Tibial nerve (tissue), 4 donors: ENCODE measurements around the gene GABBR2. TPM values are rescaled to one million over a fixed set of nuclear protein-coding genes. Genes with fewer than 3 reads are reported as not detected.

ENCODE experiments used
- DNase-seq, 2 donors: peaks; one replicate each; pipeline ENCODE4 v3.0.0-alpha.2; 2019; ENCODE audit warnings: low spot score in 2 of 2
- H3K27ac ChIP-seq, 4 donors: fragments of 200-600 bp; sonication (generic) in 3 of 4; one replicate each; pipeline ENCODE4 v1.5.1; 2017 to 2019; ENCODE audit warnings: mild to moderate bottlenecking in 1 of 4
- H3K27me3 ChIP-seq, 2 donors: fragments of 200-600 bp; sonication (generic) in 1 of 2; one replicate each; pipeline versions ENCODE4 v1.5.1 to v1.6.0; 2017 to 2019
- H3K36me3 ChIP-seq, 3 donors: fragments of 200-600 bp; sonication (generic); one replicate each; pipeline ENCODE4 v1.5.1; 2018 to 2019
- H3K4me1 ChIP-seq, 4 donors: fragments of 200-600 bp; sonication (generic) in 3 of 4; one replicate each; pipeline ENCODE4 v1.5.1; 2017 to 2019
- H3K4me3 ChIP-seq, 4 donors: fragments of 200-600 bp; sonication (generic) in 3 of 4; one replicate each; pipeline ENCODE4 v1.5.1; 2017 to 2019; ENCODE audit warnings: mild to moderate bottlenecking in 1 of 4, moderate library complexity in 1 of 4
- H3K9me3 ChIP-seq, 4 donors: fragments of 200-600 bp; sonication (generic) in 3 of 4; one replicate each; pipeline ENCODE4 v1.5.1; 2017 to 2019
- CTCF ChIP-seq, 5 experiments: fragments of 200-600 bp in 3 of 5; fragments of 450-650 bp in 2 of 5; sonication (generic) in 3 of 5; IDR thresholded peaks; one replicate each; pipeline ENCODE4 v1.5.1; 2016 to 2019; ENCODE audit warnings: antibody characterized with exemption in 5 of 5, mild to moderate bottlenecking in 3 of 5, moderate library complexity in 2 of 5
- EP300 ChIP-seq, 2 donors: sonication (generic); formaldehyde crosslinking; IDR thresholded peaks; one replicate each; pipeline ENCODE4 v1.6.1; 2017; ENCODE audit warnings: antibody characterized with exemption in 2 of 2, mild to moderate bottlenecking in 1 of 2
- POLR2A ChIP-seq, 2 donors: fragments of 450-650 bp; IDR thresholded peaks; one replicate each; pipeline ENCODE4 v1.6.1; 2017; ENCODE audit warnings: antibody characterized with exemption in 2 of 2, mild to moderate bottlenecking in 2 of 2, moderate library complexity in 2 of 2
- WGBS, 2 donors: methylation state at CpG; one replicate each; pipeline ENCODE4 v1.1.5; 2018; 5-methylcytosine and 5-hydroxymethylcytosine counted together
- total RNA-seq, 4 donors: library from RNA; depleted of rRNA; stranded (reverse); fragments of >200 nt; gene quantifications; one replicate each; pipeline ENCODE4 v1.1.0, GENCODE V29; 2016

The GABBR2 gene
- total RNA-seq, 4 donors from 2014 or later = 0.20 to 0.22 TPM; not detected in 2

DNA sequence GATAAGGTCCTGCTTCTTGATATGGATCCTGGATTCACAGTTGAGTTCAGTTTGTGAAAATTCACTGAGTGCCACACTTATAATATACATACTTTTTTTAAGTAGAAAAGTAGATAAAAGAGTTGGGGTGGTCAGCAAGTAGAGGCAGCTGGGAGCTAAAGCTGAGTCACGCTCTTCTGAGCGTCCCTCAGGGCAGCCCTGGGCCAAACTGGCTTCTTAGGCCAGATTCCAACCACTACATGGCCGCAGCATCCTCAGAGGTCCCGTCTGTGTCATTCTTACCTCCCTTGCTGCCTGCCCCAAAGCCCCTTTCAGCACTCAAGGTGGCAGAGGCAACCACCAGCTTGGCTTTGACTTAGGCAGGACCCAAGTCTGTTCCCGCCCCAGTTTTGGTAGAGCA, 329.9 kb downstream of the GABBR2 start:
- WGBS, 2 donors = 75 to 86% methylated on average over 5 of the region's 5 CpGs
- no peaks in the 10 kb centered on the region for H3K4me1 ChIP-seq
- no peaks in the 10 kb centered on the region for H3K9me3 ChIP-seq
- no peaks in the 10 kb centered on the region for H3K36me3 ChIP-seq
- no peak for TF ChIP-seq CTCF (IDR thresholded peaks at IDR 0.05)
- TF ChIP-seq POLR2A (IDR thresholded peaks at IDR 0.05) = no peak
- no peak for TF ChIP-seq EP300 (IDR thresholded peaks at IDR 0.05)
- H3K27ac ChIP-seq = no peak overlapping the region
- H3K27me3 ChIP-seq = no peaks in the 10 kb centered on the region
- H3K4me3 ChIP-seq = no peak overlapping the region
- no peak for DNase-seq

DNA sequence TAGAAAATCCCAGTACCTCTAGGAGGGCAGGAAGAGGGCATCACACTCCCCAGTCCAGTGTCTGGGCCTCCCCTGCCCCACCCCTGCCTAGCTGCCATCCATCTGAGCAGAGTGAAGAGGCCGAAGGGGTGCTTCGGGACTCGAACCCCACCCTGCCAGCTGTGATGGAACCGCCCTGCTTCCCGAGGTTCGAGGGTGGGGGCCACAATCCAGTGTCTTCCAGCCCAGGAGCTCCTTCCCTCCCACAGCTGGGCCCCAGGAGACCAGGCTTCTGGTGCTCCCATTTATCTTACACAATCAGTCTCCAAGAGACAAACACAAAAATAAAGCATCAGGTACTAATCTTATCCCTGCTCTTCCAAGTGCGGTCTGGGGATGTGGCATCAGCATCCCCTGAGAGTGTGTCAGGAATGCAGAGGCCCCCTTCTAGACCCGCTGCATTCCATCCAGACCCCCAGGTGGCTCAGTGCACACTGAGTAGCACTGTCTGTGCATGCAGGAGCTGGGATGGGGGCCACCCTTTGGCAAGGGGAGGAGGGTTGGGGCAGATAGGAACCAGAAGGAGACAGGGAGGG, 330.4 kb downstream of the GABBR2 start:
- no peaks in the 10 kb centered on the region for H3K36me3 ChIP-seq
- no peak overlapping the region for H3K27ac ChIP-seq
- 79 to 84% methylated on average over 8 of the region's 8 CpGs for WGBS, 2 donors
- no peaks in the 10 kb centered on the region for H3K27me3 ChIP-seq
- no peak for DNase-seq
- no peaks in the 10 kb centered on the region for H3K4me1 ChIP-seq
- H3K9me3 ChIP-seq = no peaks in the 10 kb centered on the region
- TF ChIP-seq CTCF (IDR thresholded peaks at IDR 0.05) (no peak), EP300 (IDR thresholded peaks at IDR 0.05) (no peak), POLR2A (IDR thresholded peaks at IDR 0.05) (no peak)
- no peak overlapping the region for H3K4me3 ChIP-seq

DNA sequence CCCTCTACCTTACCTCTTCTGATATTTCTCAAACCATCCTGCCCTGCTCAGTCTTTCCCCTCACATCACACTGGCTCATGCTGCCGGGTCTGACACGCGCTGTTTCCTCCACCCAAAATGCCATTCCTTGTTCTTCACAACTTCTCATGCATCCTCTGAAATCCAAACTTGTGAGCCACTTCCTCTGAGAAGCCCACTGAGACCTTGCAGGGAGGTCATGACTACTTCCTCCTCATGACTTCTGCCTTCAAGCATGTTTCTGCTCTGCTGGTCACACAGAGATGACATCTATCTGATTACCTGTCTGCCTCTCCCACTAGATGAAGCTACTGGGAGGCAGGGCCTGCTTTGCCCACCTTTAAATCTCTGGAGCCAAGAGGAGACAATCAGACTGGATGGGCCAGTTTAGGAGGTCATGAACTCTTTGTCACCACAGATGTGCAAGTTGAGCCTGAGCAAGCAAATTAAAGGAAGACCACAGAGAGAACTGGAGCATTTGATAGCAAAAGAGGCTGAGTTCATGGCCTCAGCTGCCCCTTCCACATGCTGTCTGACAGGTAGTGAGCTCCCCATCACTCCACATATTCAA, 333.5 kb downstream of the GABBR2 start:
- H3K9me3 ChIP-seq = no peaks in the 10 kb centered on the region
- no peak for DNase-seq
- no peaks in the 10 kb centered on the region for H3K36me3 ChIP-seq
- 81 to 82% methylated on average over 3 of the region's 3 CpGs for WGBS, 2 donors
- H3K4me3 ChIP-seq = no peak overlapping the region
- no peak overlapping the region for H3K27ac ChIP-seq
- H3K27me3 ChIP-seq = no peaks in the 10 kb centered on the region
- TF ChIP-seq CTCF (IDR thresholded peaks at IDR 0.05) (no peak), POLR2A (IDR thresholded peaks at IDR 0.05) (no peak), EP300 (IDR thresholded peaks at IDR 0.05) (no peak)
- no peaks in the 10 kb centered on the region for H3K4me1 ChIP-seq

GRCh38 chr9:98374385-98375051, 334.2 kb downstream of the GABBR2 start:
- 69 to 71% methylated on average over 10 of the region's 10 CpGs for WGBS, 2 donors
- Histone ChIP-seq H3K36me3 (no peaks in the 10 kb centered on the region), H3K27me3 (no peaks in the 10 kb centered on the region), H3K9me3 (no peaks in the 10 kb centered on the region), H3K27ac (no peak overlapping the region), H3K4me1 (no peaks in the 10 kb centered on the region), H3K4me3 (no peak overlapping the region)
- DNase-seq = no peak
- TF ChIP-seq POLR2A (IDR thresholded peaks at IDR 0.05) = no peak
- no peak for TF ChIP-seq CTCF (IDR thresholded peaks at IDR 0.05)
- TF ChIP-seq EP300 (IDR thresholded peaks at IDR 0.05) = no peak

- Histone ChIP-seq H3K27ac (no peak overlapping the region), H3K9me3 (no peaks in the 10 kb centered on the region), H3K36me3 (no peaks in the 10 kb centered on the region), H3K4me1 (no peaks in the 10 kb centered on the region), H3K27me3 (no peaks in the 10 kb centered on the region), H3K4me3 (no peak overlapping the region)
- no peak for DNase-seq
- TF ChIP-seq POLR2A (IDR thresholded peaks at IDR 0.05) (no peak), CTCF (IDR thresholded peaks at IDR 0.05) (no peak), EP300 (IDR thresholded peaks at IDR 0.05) (no peak)
Observed at GRCh38 chr9:98373609-98374008, 335.1 kb downstream of the GABBR2 start.
